ENCODE results near the gene TLCD4. TPM values are rescaled to one million over a fixed set of nuclear protein-coding genes. Genes with fewer than 3 reads are reported as not detected.

The TLCD4 gene
- total and polyA plus RNA-seq, 10 of the 15 experiments (the other 5 are each of a cell fraction or from before 2014, with no cell fraction given), result under 0.01 to 0.10 (median 0.04) TPM; not detected in 5

DNA sequence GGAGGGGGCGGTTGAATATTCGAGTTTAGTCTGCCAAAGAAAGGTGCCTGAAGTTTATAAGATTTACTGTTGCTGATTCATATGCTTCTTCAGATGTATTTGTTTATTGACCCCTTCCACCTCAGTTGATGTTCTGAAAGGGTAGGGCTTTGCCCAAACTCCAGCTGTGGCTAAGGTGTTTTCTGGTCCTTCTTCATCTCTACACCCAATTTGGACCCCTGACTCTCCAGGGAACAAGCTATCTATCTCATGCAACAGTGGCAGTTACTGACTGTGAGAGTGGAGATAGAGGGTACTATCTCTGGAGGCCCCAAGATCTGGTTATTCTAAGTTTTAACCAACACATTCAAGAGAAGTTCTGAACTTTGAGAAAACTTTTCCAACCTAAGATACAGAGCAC, 31.8 kb upstream of the TLCD4 start:
- no peak for DNase-seq (ENCODE audit: low read depth, low spot score)
- no peak for ATAC-seq
- H3K4me1 ChIP-seq (ENCODE audit: control insufficient read depth, insufficient read depth, low read length), result no peaks in the 10 kb centered on the region
- intact Hi-C loops (cut with micrococcal nuclease; ENCODE audit: unreplicated experiment) (no loop called here), in situ Hi-C loops (cut with MboI) (no loop called here)
- no peak overlapping the region for H3K9ac ChIP-seq (ENCODE audit: control insufficient read depth, insufficient read depth, low read length)
- ChIA-PET POLR2A (no interaction called here), SMC1A (ENCODE audit: uncharacterized antibody, unreplicated experiment) (interaction anchor here (2.3 to 2.7 kb wide), 3 partner anchors 10 to 148 kb away, joined by 6 to 14 read pairs (median 10); partner anchors contain the start of genes ALG14 and RWDD3), CTCF (interaction anchor here (0.7 to 4.0 kb wide), 14 partner anchors 10 to 163 kb away, joined by 3 to 44 read pairs (median 5); partner anchors contain the start of genes ALG14 and RWDD3), RAD21 (ENCODE audit: unreplicated experiment) (interaction anchor here (1.4 to 2.7 kb wide), 2 partner anchors 12 to 148 kb away, joined by 4 to 32 read pairs; partner anchors contain the start of genes ALG14 and RWDD3)
- H2AFZ ChIP-seq (ENCODE audit: control insufficient read depth, low read depth, low read length), result no peak overlapping the region
- WGBS (ENCODE audit: insufficient coverage, insufficient replicate concordance, low lambda C conversion rate, missing lambda C conversion rate), result 18% methylated on average over 2 of the region's 2 CpGs
- no peak for FAIRE-seq
- no peaks in the 10 kb centered on the region for H3K36me3 ChIP-seq (ENCODE audit: control insufficient read depth in 2 of 2, insufficient read depth in 2 of 2, low read length in 1 of 2)
- H3K79me2 ChIP-seq (ENCODE audit: control insufficient read depth, insufficient read depth, low read length), result no peaks in the 10 kb centered on the region
- no peak overlapping the region for H3K27ac ChIP-seq (ENCODE audit: control insufficient read depth, insufficient read depth)
- no peaks in the 10 kb centered on the region for H4K20me1 ChIP-seq (ENCODE audit: control insufficient read depth, insufficient read depth)
- no peak overlapping the region for H3K4me3 ChIP-seq
- H3K4me2 ChIP-seq (ENCODE audit: control insufficient read depth, insufficient read depth), result no peak overlapping the region
- BruUV-seq (replicated peaks), result no TSS peak
- peaks cover 0 to under 1% of the 10 kb centered on the region in 2 experiments; a peak in 1 of 4 replicates for H3K27me3 ChIP-seq (replicated peaks in 1 of 2; ENCODE audit: control insufficient read depth in 2 of 2, insufficient read depth in 2 of 2, low read length in 1 of 2)
- TF ChIP-seq SMAD1 (IDR thresholded peaks at IDR 0.05; ENCODE audit: low read depth, partially characterized antibody) (no peak), IKZF1 (conservative IDR thresholded peaks at IDR 0.05) (no peak), NRF1 (conservative IDR thresholded peaks at IDR 0.05; ENCODE audit: low read depth, low read length) (no peak), GABPA (IDR thresholded peaks at IDR 0.05; ENCODE audit: low read depth) (no peak), RBBP5 (conservative IDR thresholded peaks at IDR 0.05) (no peak), POLR2AphosphoS2 (IDR thresholded peaks at IDR 0.05; ENCODE audit: low read depth, low read length) (no peak), HDAC6 (IDR thresholded peaks at IDR 0.05; ENCODE audit: unreplicated experiment) (no peak), TCF3 (IDR thresholded peaks at IDR 0.05; ENCODE audit: borderline replicate concordance, insufficient read depth, low read depth, low read length) (no peak)
- TF ChIP-seq, protein P1, sequence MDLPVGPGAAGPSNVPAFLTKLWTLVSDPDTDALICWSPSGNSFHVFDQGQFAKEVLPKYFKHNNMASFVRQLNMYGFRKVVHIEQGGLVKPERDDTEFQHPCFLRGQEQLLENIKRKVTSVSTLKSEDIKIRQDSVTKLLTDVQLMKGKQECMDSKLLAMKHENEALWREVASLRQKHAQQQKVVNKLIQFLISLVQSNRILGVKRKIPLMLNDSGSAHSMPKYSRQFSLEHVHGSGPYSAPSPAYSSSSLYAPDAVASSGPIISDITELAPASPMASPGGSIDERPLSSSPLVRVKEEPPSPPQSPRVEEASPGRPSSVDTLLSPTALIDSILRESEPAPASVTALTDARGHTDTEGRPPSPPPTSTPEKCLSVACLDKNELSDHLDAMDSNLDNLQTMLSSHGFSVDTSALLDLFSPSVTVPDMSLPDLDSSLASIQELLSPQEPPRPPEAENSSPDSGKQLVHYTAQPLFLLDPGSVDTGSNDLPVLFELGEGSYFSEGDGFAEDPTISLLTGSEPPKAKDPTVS (IDR thresholded peaks at IDR 0.05; ENCODE audit: low read depth, low read length), result no peak
- TF ChIP-seq, protein P2, sequence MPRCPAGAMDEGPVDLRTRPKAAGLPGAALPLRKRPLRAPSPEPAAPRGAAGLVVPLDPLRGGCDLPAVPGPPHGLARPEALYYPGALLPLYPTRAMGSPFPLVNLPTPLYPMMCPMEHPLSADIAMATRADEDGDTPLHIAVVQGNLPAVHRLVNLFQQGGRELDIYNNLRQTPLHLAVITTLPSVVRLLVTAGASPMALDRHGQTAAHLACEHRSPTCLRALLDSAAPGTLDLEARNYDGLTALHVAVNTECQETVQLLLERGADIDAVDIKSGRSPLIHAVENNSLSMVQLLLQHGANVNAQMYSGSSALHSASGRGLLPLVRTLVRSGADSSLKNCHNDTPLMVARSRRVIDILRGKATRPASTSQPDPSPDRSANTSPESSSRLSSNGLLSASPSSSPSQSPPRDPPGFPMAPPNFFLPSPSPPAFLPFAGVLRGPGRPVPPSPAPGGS (IDR thresholded peaks at IDR 0.05; ENCODE audit: borderline replicate concordance, insufficient read depth, low read depth, low read length, poor library complexity, severe bottlenecking), result no peak
- H3K9me3 ChIP-seq (replicated peaks; ENCODE audit: control insufficient read depth, insufficient read depth, low read length), result no peaks in the 10 kb centered on the region

Data from GM12878 (cell line).